Measurements from ENCODE around the gene LAMB1.
"Not testable (repeated sequence)": the region's sequence is repeated elsewhere in the genome, so short reads cannot be mapped to it uniquely, and the experiment has no call there.

The LAMB1 gene

GRCh38 chr7:107971613-107972012 lies 31.3 kb downstream of the LAMB1 start:
- no peak for DNase-seq (ENCODE audit: low read depth in 2 of 2)

DNA sequence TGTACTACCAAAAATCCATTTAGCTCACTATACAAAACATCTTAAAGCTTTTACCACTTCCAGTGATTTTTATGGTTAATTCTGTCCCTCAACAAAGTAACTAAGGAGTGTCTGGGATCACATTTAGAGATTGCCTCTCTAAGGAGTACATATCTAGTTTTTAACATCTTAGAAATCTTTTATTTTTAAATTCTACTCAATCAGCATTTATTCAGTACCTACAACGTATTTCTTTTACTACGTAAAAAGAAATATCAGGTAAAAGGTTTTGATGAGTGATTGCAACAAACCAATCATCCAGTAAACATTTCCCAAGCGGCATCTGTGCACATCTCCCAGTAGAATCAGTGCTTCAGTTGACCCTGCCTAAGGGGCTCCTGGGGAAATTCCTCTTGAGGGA lies 31.9 kb downstream of the LAMB1 start:
- DNase-seq (ENCODE audit: low read depth in 2 of 2), result no peak

GRCh38 chr7:107969856-107970255 lies 33.1 kb downstream of the LAMB1 start:
- DNase-seq (ENCODE audit: low read depth in 2 of 2), result no peak

- no peak for DNase-seq (ENCODE audit: low read depth in 2 of 2)
Observed at GRCh38 chr7:107968449-107968848, 34.5 kb downstream of the LAMB1 start.

- no peak for DNase-seq (ENCODE audit: low read depth in 2 of 2)
Observed at GRCh38 chr7:107967420-107967819, 35.5 kb downstream of the LAMB1 start.

DNA sequence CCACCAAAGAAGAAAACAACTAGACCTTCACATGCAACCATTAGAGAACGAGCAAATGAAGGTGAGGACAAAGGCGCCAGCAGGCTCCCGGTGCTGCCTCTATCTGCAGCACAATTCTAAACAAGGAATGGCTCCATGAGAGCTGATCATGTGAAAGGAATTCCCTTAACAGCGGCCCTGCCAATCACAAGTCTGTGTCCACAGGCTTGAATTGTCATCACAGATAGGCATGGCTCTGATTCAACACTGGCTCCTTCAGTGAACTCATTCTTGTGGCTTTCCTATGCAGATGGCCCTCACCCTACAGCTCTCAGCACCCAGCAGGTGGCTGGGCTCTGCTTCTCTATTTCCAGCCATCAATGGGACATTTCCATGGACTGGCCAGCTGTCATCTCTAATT lies 36.2 kb downstream of the LAMB1 start:
- DNase-seq (ENCODE audit: low read depth in 2 of 2), result no peak

- DNase-seq (ENCODE audit: low read depth in 2 of 2), result no peak
Observed at GRCh38 chr7:107964510-107964909, 38.5 kb downstream of the LAMB1 start.

- no peak for DNase-seq (ENCODE audit: low read depth in 2 of 2)
Observed at GRCh38 chr7:107962817-107963216, 40.1 kb downstream of the LAMB1 start.

GRCh38 chr7:107961405-107961804 lies 41.6 kb downstream of the LAMB1 start:
- DNase-seq (ENCODE audit: low read depth in 2 of 2), result no peak

DNA sequence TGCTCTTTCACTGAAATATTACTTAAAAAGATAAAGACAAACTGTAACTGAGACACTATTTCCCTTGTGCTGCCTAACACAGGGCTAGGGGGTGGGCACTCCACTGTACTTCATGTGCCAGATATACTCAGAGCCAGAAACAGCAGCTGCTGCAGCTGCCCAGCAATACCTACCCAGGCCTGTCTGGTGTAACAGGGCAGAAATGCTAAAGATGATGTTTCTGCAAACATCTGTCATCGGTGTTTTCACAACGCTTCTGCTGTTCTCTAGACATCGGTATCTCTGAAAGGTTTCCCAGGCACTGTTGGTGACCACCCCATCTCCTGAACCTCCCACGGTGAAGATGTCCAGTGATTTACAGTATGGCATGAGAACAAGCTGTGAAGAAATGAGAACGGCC lies 42.7 kb downstream of the LAMB1 start:
- no peak for DNase-seq (ENCODE audit: low read depth in 2 of 2)

- DNase-seq (ENCODE audit: low read depth in 2 of 2), result no peak
Observed at GRCh38 chr7:107959527-107959898, 43.4 kb downstream of the LAMB1 start.

- DNase-seq (ENCODE audit: low read depth in 2 of 2), result no peak
Observed at GRCh38 chr7:107958764-107959526, 44.0 kb downstream of the LAMB1 start.

DNA sequence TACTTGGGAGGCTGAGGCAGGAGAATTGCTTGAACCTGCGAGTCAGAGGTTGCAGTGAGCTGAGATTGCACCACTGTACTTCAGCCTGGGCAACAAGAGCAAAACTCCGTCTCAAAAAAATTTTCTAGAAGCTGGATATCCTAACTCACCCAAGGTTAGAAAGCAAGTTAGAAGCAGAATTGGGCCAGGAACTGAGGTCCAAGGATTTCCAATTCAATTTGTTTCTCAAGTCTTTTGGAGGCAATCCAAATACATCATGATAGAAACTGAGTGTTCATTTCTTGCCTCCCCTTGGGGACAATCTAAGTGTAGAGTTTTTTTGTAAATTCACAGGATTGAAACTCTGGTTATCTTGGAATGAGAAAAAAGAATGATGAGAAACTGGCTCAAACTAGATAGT lies 45.5 kb downstream of the LAMB1 start:
- DNase-seq (ENCODE audit: low read depth in 2 of 2), result no peak

- DNase-seq (ENCODE audit: low read depth in 2 of 2), result not testable (repeated sequence)
Observed at GRCh38 chr7:107956950-107957349, 46.0 kb downstream of the LAMB1 start.

DNA sequence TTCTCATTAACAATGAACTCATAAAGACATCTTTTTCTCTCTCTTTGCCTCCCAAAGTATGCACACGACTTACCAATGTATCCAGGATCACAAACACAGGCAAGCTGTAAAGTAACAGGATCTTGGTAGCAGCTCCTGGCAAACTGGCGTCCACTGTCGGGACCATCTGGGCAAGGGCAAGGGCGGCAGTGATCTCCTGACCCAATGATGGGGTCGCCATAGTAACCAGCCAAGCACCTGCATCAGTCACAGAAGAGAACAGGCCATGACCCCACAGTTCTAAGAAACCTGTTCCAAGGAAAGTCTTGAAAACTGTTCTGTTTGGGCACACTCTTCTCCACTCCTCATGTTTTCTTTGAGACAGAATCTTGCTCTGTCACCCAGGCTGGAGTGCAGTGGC lies 47.6 kb downstream of the LAMB1 start:
- no peak for DNase-seq (ENCODE audit: low read depth in 2 of 2)

GRCh38 chr7:107953924-107954303 lies 49.0 kb downstream of the LAMB1 start:
- no peak for DNase-seq (ENCODE audit: low read depth in 2 of 2)

DNA sequence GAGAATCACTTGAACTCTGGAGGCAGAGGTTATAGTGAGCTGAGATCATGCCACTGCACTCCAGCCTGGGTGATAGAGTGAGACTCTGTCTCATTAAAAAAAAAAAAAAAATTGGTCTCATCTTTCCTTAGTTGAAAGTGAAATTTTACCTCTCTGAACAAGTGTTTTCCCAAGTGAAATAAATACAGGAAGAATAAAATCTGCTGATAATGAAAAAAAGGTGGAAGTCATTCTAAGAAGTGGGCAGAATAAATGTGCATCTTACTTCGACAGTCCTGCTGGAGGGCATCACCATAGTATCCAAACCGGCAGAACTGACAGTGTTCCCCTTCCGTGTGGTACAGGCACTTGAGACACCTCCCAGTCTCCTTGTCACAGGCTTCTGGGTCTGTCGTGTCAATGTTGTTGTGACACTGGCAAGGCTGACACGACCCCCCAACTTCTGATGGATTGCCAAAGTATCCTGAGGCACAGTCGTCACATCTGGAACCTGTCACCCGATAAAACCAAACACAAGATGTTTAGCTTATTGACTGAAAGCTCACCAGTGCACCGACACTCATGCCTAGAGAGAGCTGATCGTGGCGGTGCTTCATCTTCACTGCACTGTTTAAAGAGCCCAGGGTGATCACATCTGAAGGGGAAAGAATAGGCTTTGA lies 49.6 kb downstream of the LAMB1 start:
- DNase-seq (ENCODE audit: low read depth in 2 of 2), result no peak

GRCh38 chr7:107951896-107952295 lies 51.1 kb downstream of the LAMB1 start:
- DNase-seq (ENCODE audit: low read depth in 2 of 2), result no peak

DNA sequence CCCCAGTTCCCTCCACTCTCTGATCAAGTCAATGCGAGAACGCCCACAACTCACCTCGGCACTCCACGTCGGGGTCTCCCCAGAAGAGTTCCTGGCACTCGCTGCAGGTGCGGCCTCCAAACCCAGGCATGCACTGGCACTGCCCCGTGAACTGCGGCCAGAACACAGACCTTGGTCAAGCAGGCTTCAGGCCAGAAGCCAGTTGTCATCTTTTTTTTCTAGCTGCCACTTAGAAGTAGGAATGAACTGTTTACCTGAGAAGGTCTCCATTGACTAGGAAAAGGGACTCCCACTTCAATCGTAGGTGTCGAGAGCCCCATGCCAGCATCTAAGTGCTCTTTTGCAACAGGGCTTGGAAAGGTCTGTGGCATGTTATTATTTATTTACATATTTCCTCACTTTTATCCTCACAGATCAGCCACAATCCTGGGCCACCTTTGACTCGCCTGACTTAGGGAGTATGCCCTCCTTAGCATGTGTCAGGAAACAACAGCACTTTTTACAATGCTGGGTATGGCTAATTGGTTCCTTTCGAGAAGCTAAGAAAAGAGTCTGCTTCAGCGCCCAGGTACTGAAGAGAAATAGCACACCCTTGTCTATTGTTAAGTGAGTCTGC lies 51.7 kb downstream of the LAMB1 start:
- DNase-seq (ENCODE audit: low read depth in 2 of 2), result no peak

DNA sequence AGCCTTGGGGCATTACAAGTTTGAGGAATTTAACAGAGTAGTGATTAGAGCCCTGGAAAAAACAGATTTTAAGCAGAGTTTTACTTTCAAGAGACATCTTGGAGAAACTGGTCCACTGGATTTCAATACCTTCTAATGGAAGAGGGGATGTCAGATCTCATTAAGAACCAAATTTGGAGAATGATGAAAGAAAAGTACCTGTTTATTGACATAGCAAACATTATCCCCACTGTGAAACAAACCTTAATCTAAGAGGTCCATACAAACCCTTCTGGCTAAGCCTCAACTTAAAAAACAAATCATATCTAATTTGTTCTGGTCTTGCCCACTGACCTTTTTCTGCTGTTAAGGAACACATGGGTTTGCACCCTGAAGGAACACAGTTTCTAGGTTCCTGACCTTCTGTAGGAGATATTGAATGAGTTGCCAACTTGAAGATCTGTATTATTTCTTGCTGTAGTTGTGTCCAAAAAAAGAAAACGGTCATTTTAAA lies 53.5 kb downstream of the LAMB1 start:
- DNase-seq (ENCODE audit: low read depth in 2 of 2), result no peak

DNA sequence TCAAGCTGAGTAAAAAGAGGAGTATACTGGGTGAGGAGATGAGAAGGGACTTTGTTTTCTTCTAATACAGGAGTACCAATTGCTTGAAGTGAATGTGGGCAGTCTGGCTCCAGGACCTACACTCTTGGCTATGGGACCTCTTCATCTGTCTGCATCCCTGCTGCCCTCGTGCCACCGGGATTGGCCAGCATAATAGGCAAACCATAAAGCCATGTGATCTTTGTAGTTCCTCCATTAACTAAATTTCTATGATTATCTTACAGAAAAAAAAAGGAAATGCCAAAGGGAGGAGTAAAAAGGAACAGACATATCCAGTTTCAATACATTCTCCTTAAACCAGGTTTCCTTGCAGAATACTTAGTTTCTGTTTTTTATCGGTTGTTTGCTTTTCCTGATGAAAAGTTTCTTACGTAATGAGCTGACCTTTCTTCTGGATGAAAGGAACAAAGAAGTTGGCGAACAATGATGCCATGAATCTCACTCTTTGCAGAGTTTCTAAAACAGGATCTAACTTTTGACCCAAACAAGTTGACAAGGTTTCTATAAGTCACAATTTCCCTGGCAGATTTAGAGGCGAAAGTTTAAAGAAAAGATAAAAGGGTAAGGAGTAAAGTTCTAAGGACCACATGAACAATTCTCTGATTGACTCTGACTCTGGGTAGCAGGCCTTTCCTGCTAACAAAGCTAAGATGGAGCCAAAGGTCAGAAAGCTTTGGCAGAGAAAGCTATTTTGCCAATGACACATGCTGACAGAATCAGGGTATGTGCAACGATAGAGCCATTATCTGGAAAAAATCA lies 54.1 kb downstream of the LAMB1 start:
- no peak for DNase-seq (ENCODE audit: low read depth in 2 of 2)

DNA sequence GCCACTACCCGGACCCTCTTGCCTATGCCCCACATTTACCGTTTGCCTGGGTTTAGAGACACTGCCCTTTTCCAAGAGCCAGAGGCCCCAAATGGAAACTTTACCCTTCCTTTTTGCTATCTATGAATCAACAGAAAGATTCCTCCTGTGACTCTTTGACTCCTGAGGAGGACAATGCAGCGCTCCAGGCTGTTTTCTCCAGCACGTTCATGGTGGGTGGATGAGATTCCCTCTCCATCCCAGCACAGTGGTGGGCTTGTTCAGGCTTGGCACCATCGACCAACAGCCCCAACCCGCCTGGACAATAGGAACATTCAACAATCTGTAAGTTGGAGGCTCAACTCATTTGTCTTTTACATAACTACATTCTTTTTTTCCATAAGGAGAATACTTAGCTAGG lies 56.1 kb downstream of the LAMB1 start:
- no peak for DNase-seq (ENCODE audit: low read depth in 2 of 2)

Measured in stimulated activated CD8-positive, alpha-beta memory T cell treated with anti-CD3 and anti-CD28 coated beads, Interleukin-2, amount 100 ng/mL, for 1 hour (primary cell).